HEK293 (cell line): ENCODE measurements around the gene PTPRF.

ENCODE experiments used
- CTCF ChIA-PET: fragments of 350-600 bp; formaldehyde crosslinking; extraction: SDS; loops from one replicate; lab custom pipeline; 2021; ENCODE audit warnings: antibody characterized with exemption; lab: Yijun Ruan, JAX
- POLR2A ChIA-PET: fragments of 300-600 bp; formaldehyde crosslinking; extraction: SDS; loops from one replicate; lab custom pipeline; 2020; ENCODE audit warnings: antibody characterized with exemption, inconsistent platforms; lab: Yijun Ruan, JAX
- H3K27ac ChIP-seq: fragments of 200-500 bp; sonication (Bioruptor generic); 2 replicates; pipeline ENCODE4 v1.5.1; 2014; ENCODE audit warnings: low read depth, low read length, control low read depth, inconsistent platforms; ENCODE audit errors: extremely low read depth
- H3K36me3 ChIP-seq, 2 experiments: fragments of 200-500 bp in 1 of 2; sonication (Bioruptor generic) in 1 of 2; 1 replicate in 1 of 2; 2 replicates in 1 of 2; pipeline ENCODE4 v1.5.1; 2014 to 2017; ENCODE audit warnings: inconsistent platforms in 2 of 2, low read length in 2 of 2; ENCODE audit not compliant: control insufficient read depth in 2 of 2, insufficient read depth in 1 of 2
- H3K4me1 ChIP-seq: fragments of 200-500 bp; sonication (Bioruptor generic); 2 replicates; pipeline ENCODE4 v1.5.1; 2014; ENCODE audit warnings: mild to moderate bottlenecking, low read length, inconsistent platforms; ENCODE audit not compliant: control insufficient read depth, insufficient read depth
- H3K4me3 ChIP-seq: 2 replicates; pipeline ENCODE4 v1.5.1; 2011; ENCODE audit warnings: low read depth, mild to moderate bottlenecking, control low read depth, low read length, moderate library complexity
- H3K9me3 ChIP-seq: fragments of 200-500 bp; sonication (Bioruptor generic); 2 replicates; pipeline ENCODE4 v1.5.1; 2014; ENCODE audit warnings: low read depth, low read length, inconsistent platforms; ENCODE audit not compliant: control insufficient read depth, insufficient read depth
- GFI1B ChIP-seq: fragments of 450-650 bp; formaldehyde crosslinking; IDR thresholded peaks from 2 replicates; pipeline ENCODE4 v1.5.1; 2016; ENCODE audit warnings: missing biosample characterization, missing genetic modification characterization
- GLI4 ChIP-seq: fragments of 450-650 bp; formaldehyde crosslinking; IDR thresholded peaks from 2 replicates; pipeline ENCODE4 v1.5.1; 2016; ENCODE audit warnings: missing biosample characterization, missing genetic modification characterization
- KLF10 ChIP-seq: fragments of 450-650 bp; IDR thresholded peaks from 2 replicates; pipeline ENCODE4 v1.5.1; 2018; ENCODE audit warnings: missing biosample characterization, mild to moderate bottlenecking, missing genetic modification characterization
- MYNN ChIP-seq: fragments of 450-650 bp; formaldehyde crosslinking; IDR thresholded peaks from 2 replicates; pipeline ENCODE4 v1.5.1; 2016; ENCODE audit warnings: missing biosample characterization, missing genetic modification characterization, borderline replicate concordance
- RBAK ChIP-seq: fragments of 450-650 bp; formaldehyde crosslinking; IDR thresholded peaks from 2 replicates; pipeline ENCODE4 v1.5.1; 2016; ENCODE audit warnings: missing biosample characterization, missing genetic modification characterization
- YY1 ChIP-seq: fragments of 450-650 bp; formaldehyde crosslinking; IDR thresholded peaks from 2 replicates; pipeline ENCODE4 v1.5.1; 2018; ENCODE audit warnings: missing biosample characterization, missing genetic modification characterization
- ZFP3 ChIP-seq: fragments of 450-650 bp; formaldehyde crosslinking; IDR thresholded peaks from 2 replicates; pipeline ENCODE4 v1.5.1; 2016; ENCODE audit warnings: low read depth, missing biosample characterization, missing genetic modification characterization
- ZNF157 ChIP-seq: fragments of 450-650 bp; formaldehyde crosslinking; IDR thresholded peaks from 2 replicates; pipeline ENCODE4 v1.5.1; 2016; ENCODE audit warnings: missing biosample characterization, missing genetic modification characterization
- ZNF174 ChIP-seq: fragments of 450-650 bp; formaldehyde crosslinking; IDR thresholded peaks from 2 replicates; pipeline ENCODE4 v1.5.0; 2017; ENCODE audit warnings: missing biosample characterization, mild to moderate bottlenecking, missing genetic modification characterization
- ZNF202 ChIP-seq: fragments of 450-650 bp; formaldehyde crosslinking; IDR thresholded peaks from 2 replicates; pipeline ENCODE4 v1.5.1; 2016; ENCODE audit warnings: missing biosample characterization, missing genetic modification characterization, borderline replicate concordance
- ZNF341 ChIP-seq: fragments of 450-650 bp; formaldehyde crosslinking; IDR thresholded peaks from 2 replicates; pipeline ENCODE4; 2016; ENCODE audit warnings: low read depth, missing biosample characterization, missing genetic modification characterization
- ZNF354C ChIP-seq: fragments of 450-650 bp; formaldehyde crosslinking; IDR thresholded peaks from 2 replicates; pipeline ENCODE4 v1.5.1; 2016; ENCODE audit warnings: missing biosample characterization, missing genetic modification characterization, low read depth, borderline replicate concordance
- ZNF423 ChIP-seq: fragments of 450-650 bp; formaldehyde crosslinking; IDR thresholded peaks from 2 replicates; pipeline ENCODE4 v1.5.1; 2016; ENCODE audit warnings: missing biosample characterization, missing genetic modification characterization
- ZNF544 ChIP-seq: fragments of 450-650 bp; formaldehyde crosslinking; IDR thresholded peaks from 2 replicates; pipeline ENCODE4 v1.5.0; 2017; ENCODE audit warnings: missing biosample characterization, missing genetic modification characterization
- ZNF560 ChIP-seq: fragments of 450-650 bp; formaldehyde crosslinking; IDR thresholded peaks from 2 replicates; pipeline ENCODE4 v1.5.1; 2017; ENCODE audit warnings: missing biosample characterization, missing genetic modification characterization, borderline replicate concordance
- ZNF610 ChIP-seq: fragments of 450-650 bp; formaldehyde crosslinking; IDR thresholded peaks from 2 replicates; pipeline ENCODE4 v1.5.1; 2016; ENCODE audit warnings: missing biosample characterization, missing genetic modification characterization, borderline replicate concordance
- ZNF621 ChIP-seq: fragments of 450-650 bp; formaldehyde crosslinking; IDR thresholded peaks from 2 replicates; pipeline ENCODE4 v1.5.1; 2017; ENCODE audit warnings: missing biosample characterization, missing genetic modification characterization
- ZNF660 ChIP-seq: fragments of 450-650 bp; IDR thresholded peaks from 2 replicates; pipeline ENCODE4 v1.5.1; 2018; ENCODE audit warnings: missing biosample characterization, mild to moderate bottlenecking, missing genetic modification characterization
- ZNF701 ChIP-seq: fragments of 450-650 bp; formaldehyde crosslinking; IDR thresholded peaks from 2 replicates; pipeline ENCODE4 v1.5.1; 2016; ENCODE audit warnings: missing biosample characterization, missing genetic modification characterization
- ZNF777 ChIP-seq: fragments of 450-650 bp; formaldehyde crosslinking; IDR thresholded peaks from 2 replicates; pipeline ENCODE4 v1.5.1; 2017; ENCODE audit warnings: missing biosample characterization, missing genetic modification characterization, borderline replicate concordance
- TF ChIP-seq, protein P1 (sequence below): fragments of 450-650 bp; formaldehyde crosslinking; IDR thresholded peaks from 2 replicates; pipeline ENCODE4 v1.5.1; 2016; ENCODE audit warnings: missing biosample characterization, missing genetic modification characterization
- TF ChIP-seq, protein P2 (sequence below): fragments of 450-650 bp; formaldehyde crosslinking; IDR thresholded peaks from 2 replicates; pipeline ENCODE4 v1.5.1; 2017; ENCODE audit warnings: missing biosample characterization, missing genetic modification characterization
- TF ChIP-seq, protein P3 (sequence below): fragments of 450-650 bp; formaldehyde crosslinking; IDR thresholded peaks from 2 replicates; pipeline ENCODE4 v1.5.1; 2016; ENCODE audit warnings: missing biosample characterization, missing genetic modification characterization, low read depth
- TF ChIP-seq, protein P4 (sequence below): fragments of 450-650 bp; formaldehyde crosslinking; IDR thresholded peaks from 2 replicates; pipeline ENCODE4 v1.5.1; 2016; ENCODE audit warnings: missing biosample characterization, missing genetic modification characterization, borderline replicate concordance

Gene PTPRF

DNA sequence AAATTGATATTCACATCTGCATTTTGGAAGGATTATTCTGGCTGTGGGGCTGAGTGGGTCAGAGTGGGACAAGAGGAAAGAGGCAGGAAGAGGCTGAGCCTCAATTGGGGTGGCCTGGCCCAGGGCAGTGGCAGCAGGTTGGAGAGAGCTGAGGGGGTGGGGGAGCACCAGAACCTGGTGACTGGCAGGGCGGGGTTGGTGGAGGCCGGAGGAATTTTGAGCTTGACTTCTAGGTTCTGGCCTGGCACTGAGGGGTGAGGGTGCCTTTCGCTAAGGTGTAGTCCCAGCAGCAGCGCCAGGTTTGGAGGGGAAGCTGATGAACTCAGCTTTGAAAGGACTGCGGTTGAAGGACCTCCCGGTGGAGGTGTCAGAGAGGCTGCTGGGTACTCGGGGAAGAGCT is 85.7 kb downstream of the PTPRF start:
- ChIA-PET CTCF (interaction anchor here (0.6 kb wide), 2 partner anchors 15 to 63 kb away, joined by 5 read pairs; no protein-coding TSS in a partner anchor), POLR2A (no interaction called here)
- H3K4me1 ChIP-seq, result no peaks in the 10 kb centered on the region
- no peaks in the 10 kb centered on the region for H3K9me3 ChIP-seq
- H3K36me3 ChIP-seq, result peaks cover 0 to 88% of the 10 kb centered on the region in 2 experiments; a peak in 2 of 3 replicates
- H3K27ac ChIP-seq, result no peak overlapping the region
- TF ChIP-seq ZNF157 (tag by site-specific recombination), result no peak
- TF ChIP-seq, protein P1, sequence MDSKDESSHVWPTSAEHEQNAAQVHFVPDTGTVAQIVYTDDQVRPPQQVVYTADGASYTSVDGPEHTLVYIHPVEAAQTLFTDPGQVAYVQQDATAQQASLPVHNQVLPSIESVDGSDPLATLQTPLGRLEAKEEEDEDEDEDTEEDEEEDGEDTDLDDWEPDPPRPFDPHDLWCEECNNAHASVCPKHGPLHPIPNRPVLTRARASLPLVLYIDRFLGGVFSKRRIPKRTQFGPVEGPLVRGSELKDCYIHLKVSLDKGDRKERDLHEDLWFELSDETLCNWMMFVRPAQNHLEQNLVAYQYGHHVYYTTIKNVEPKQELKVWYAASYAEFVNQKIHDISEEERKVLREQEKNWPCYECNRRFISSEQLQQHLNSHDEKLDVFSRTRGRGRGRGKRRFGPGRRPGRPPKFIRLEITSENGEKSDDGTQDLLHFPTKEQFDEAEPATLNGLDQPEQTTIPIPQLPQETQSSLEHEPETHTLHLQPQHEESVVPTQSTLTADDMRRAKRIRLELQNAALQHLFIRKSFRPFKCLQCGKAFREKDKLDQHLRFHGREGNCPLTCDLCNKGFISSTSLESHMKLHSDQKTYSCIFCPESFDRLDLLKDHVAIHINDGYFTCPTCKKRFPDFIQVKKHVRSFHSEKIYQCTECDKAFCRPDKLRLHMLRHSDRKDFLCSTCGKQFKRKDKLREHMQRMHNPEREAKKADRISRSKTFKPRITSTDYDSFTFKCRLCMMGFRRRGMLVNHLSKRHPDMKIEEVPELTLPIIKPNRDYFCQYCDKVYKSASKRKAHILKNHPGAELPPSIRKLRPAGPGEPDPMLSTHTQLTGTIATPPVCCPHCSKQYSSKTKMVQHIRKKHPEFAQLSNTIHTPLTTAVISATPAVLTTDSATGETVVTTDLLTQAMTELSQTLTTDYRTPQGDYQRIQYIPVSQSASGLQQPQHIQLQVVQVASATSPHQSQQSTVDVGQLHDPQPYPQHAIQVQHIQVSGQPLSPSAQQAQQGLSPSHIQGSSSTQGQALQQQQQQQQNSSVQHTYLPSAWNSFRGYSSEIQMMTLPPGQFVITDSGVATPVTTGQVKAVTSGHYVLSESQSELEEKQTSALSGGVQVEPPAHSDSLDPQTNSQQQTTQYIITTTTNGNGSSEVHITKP (tag by site-specific recombination), result no peak
- TF ChIP-seq GLI4, result no peak
- no peak overlapping the region for H3K4me3 ChIP-seq

DNA sequence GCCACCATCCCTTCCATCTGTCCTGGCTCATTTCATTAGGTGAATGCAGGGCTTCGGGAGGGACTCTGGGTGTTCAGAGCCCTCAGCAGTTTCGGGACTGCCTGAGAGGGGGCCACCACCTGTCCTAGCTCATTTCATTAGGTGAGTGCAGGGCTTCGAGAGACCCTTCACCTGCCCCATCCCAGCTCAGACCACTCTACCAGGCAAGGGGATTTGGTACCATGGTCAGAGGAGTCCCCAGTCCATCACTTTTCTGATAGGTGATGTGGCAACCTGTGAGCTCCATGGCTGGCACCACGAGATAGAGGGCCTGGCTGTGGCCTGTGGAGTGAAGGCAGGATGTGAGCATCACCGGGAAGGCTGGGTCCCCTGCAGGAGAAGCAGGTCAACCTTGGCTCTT is 86.3 kb downstream of the PTPRF start:
- Histone ChIP-seq H3K36me3 (peaks cover 0 to 90% of the 10 kb centered on the region in 2 experiments; a peak in 2 of 3 replicates), H3K4me3 (no peak overlapping the region), H3K4me1 (no peaks in the 10 kb centered on the region), H3K27ac (no peak overlapping the region), H3K9me3 (no peaks in the 10 kb centered on the region)
- TF ChIP-seq ZNF660 (tag by site-specific recombination) (no peak), ZNF701 (tag by site-specific recombination) (no peak), ZNF341 (tag by site-specific recombination) (no peak), GFI1B (tag by site-specific recombination) (no peak), ZNF174 (no peak), ZNF560 (tag by site-specific recombination) (no peak), KLF10 (no peak), ZNF423 (tag by site-specific recombination) (no peak), ZNF621 (tag by site-specific recombination) (no peak), ZNF777 (tag by site-specific recombination) (no peak), ZNF610 (tag by site-specific recombination) (no peak), ZNF202 (tag by site-specific recombination) (no peak), RBAK (tag by site-specific recombination) (no peak)
- TF ChIP-seq, protein P2, sequence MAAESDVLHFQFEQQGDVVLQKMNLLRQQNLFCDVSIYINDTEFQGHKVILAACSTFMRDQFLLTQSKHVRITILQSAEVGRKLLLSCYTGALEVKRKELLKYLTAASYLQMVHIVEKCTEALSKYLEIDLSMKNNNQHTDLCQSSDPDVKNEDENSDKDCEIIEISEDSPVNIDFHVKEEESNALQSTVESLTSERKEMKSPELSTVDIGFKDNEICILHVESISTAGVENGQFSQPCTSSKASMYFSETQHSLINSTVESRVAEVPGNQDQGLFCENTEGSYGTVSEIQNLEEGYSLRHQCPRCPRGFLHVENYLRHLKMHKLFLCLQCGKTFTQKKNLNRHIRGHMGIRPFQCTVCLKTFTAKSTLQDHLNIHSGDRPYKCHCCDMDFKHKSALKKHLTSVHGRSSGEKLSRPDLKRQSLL (tag by site-specific recombination), result no peak
- ChIA-PET POLR2A (no interaction called here), CTCF (interaction anchor here (0.6 kb wide), 2 partner anchors 14 to 63 kb away, joined by 5 read pairs; no protein-coding TSS in a partner anchor)

DNA sequence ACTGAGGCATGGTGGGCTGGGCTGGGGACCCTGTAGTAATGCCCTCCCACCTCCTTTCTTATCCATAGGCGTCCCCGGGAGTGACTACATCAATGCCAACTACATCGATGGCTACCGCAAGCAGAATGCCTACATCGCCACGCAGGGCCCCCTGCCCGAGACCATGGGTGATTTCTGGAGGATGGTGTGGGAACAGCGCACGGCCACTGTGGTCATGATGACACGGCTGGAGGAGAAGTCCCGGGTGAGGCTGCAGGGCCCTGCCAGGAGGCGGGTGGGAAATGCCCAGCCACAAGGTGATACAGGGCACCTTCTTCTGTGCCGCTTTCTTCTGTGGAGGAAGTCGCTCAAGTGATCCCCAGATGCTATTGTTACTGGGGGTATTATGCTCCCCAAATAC is 87.0 kb downstream of the PTPRF start:
- Histone ChIP-seq H3K27ac (no peak overlapping the region), H3K4me1 (no peaks in the 10 kb centered on the region), H3K4me3 (no peak overlapping the region), H3K9me3 (no peaks in the 10 kb centered on the region), H3K36me3 (peaks cover 0 to 94% of the 10 kb centered on the region in 2 experiments; a peak in 2 of 3 replicates)
- ChIA-PET POLR2A (no interaction called here), CTCF (no interaction called here)
- TF ChIP-seq, protein P3, sequence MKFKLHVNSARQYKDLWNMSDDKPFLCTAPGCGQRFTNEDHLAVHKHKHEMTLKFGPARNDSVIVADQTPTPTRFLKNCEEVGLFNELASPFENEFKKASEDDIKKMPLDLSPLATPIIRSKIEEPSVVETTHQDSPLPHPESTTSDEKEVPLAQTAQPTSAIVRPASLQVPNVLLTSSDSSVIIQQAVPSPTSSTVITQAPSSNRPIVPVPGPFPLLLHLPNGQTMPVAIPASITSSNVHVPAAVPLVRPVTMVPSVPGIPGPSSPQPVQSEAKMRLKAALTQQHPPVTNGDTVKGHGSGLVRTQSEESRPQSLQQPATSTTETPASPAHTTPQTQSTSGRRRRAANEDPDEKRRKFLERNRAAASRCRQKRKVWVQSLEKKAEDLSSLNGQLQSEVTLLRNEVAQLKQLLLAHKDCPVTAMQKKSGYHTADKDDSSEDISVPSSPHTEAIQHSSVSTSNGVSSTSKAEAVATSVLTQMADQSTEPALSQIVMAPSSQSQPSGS, result no peak
- no peak for TF ChIP-seq ZNF354C
- no peak for TF ChIP-seq ZNF544
- no peak for TF ChIP-seq YY1 (tag by site-specific recombination)
- no peak for TF ChIP-seq MYNN
- no peak for TF ChIP-seq ZFP3 (tag by site-specific recombination)
- TF ChIP-seq, protein P4, sequence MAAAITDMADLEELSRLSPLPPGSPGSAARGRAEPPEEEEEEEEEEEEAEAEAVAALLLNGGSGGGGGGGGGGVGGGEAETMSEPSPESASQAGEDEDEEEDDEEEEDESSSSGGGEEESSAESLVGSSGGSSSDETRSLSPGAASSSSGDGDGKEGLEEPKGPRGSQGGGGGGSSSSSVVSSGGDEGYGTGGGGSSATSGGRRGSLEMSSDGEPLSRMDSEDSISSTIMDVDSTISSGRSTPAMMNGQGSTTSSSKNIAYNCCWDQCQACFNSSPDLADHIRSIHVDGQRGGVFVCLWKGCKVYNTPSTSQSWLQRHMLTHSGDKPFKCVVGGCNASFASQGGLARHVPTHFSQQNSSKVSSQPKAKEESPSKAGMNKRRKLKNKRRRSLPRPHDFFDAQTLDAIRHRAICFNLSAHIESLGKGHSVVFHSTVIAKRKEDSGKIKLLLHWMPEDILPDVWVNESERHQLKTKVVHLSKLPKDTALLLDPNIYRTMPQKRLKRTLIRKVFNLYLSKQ, result no peak
